Endothelial cell of umbilical vein (primary cell): ENCODE results near the gene TMPRSS11E. TPM values are rescaled to one million over a fixed set of nuclear protein-coding genes. Genes with fewer than 3 reads are reported as not detected.
"Not testable (repeated sequence)": the region's sequence is repeated elsewhere in the genome, so short reads cannot be mapped to it uniquely, and the experiment has no call there.

Source experiments
- BruUV-seq: library from RNA; stranded (reverse); fragments of 400-500 nt; replicated peaks from 2 replicates; lab custom pipeline; 2021; lab: Mats Ljungman, UMichigan
- CTCF ChIA-PET: fragments of 300-600, 350-600 bp; sonication (Branson Sonifier 250); formaldehyde crosslinking; loops from one replicate; lab custom pipeline; 2021; ENCODE audit warnings: antibody characterized with exemption, inconsistent platforms; lab: Charles Lee
- POLR2A ChIA-PET: fragments of 300-600, 350-600 bp; sonication (Branson Sonifier 250); formaldehyde crosslinking; loops from one replicate; lab custom pipeline; 2021; ENCODE audit warnings: antibody characterized with exemption, inconsistent platforms; lab: Charles Lee
- DNase-seq: peaks from one replicate; pipeline ENCODE4 v3.0.0-alpha.2; 2011; ENCODE audit warnings: low read depth, low spot score
- FAIRE-seq: peaks from 2 replicates; lab custom pipeline; 2011; peaks lifted over from hg19 to GRCh38; lab: Jason Lieb, UNC
- H2AFZ ChIP-seq: 2 replicates; pipeline ENCODE4 v1.6.0; 2012; ENCODE audit warnings: low read depth, low read length, control low read depth, inconsistent platforms
- H3K27ac ChIP-seq: 2 replicates; pipeline ENCODE4 v1.5.1; 2011; ENCODE audit warnings: low read depth, mild to moderate bottlenecking, control low read depth, low read length, moderate library complexity; ENCODE audit not compliant: insufficient read depth
- H3K27me3 ChIP-seq, 2 experiments: 2 replicates each; pipeline versions ENCODE4 v1.6.0 to v1.6.1; 2011; ENCODE audit warnings: low read length in 2 of 2, mixed read lengths in 1 of 2; ENCODE audit not compliant: control insufficient read depth in 2 of 2, insufficient read depth in 2 of 2
- H3K36me3 ChIP-seq, 2 experiments: 2 replicates in 1 of 2; 3 replicates in 1 of 2; pipeline ENCODE4 v1.5.1; 2011; ENCODE audit warnings: low read length in 2 of 2, mild to moderate bottlenecking in 1 of 2, moderate library complexity in 1 of 2; ENCODE audit not compliant: control insufficient read depth in 2 of 2, insufficient read depth in 2 of 2; ENCODE audit errors: extremely low read depth in 1 of 2
- H3K4me1 ChIP-seq: 3 replicates; pipeline ENCODE4 v1.5.1; 2011; ENCODE audit warnings: mild to moderate bottlenecking, low read length; ENCODE audit not compliant: control insufficient read depth, insufficient read depth; ENCODE audit errors: extremely low read depth
- H3K4me2 ChIP-seq: 2 replicates; pipeline ENCODE4 v1.6.1; 2011; ENCODE audit warnings: low read length, control low read depth, mixed read lengths; ENCODE audit not compliant: insufficient read depth
- H3K4me3 ChIP-seq, 3 experiments: fragments of 200-600 bp in 1 of 3; sonication (generic), shearing (Covaris generic) in 1 of 3; replicated peaks in 1 of 3; 2 replicates each; pipeline ENCODE4 v1.5.1; 2011 to 2016; ENCODE audit warnings: control low read depth in 3 of 3, low read length in 3 of 3, mild to moderate bottlenecking in 2 of 3, inconsistent platforms in 1 of 3, low read depth in 1 of 3, moderate library complexity in 1 of 3; ENCODE audit not compliant: insufficient read depth in 1 of 3
- H3K79me2 ChIP-seq: 2 replicates; pipeline ENCODE4 v1.6.0; 2012; ENCODE audit warnings: low read length, inconsistent platforms; ENCODE audit not compliant: control insufficient read depth, insufficient read depth
- H3K9ac ChIP-seq: replicated peaks from 2 replicates; pipeline ENCODE3; 2011; ENCODE audit warnings: low read length, control low read depth; ENCODE audit not compliant: insufficient read depth; ENCODE audit errors: extremely low read depth
- H3K9me1 ChIP-seq: replicated peaks from 3 replicates; pipeline ENCODE4 v1.6.0; 2011; ENCODE audit warnings: mild to moderate bottlenecking, low read length; ENCODE audit not compliant: control insufficient read depth, insufficient read depth; ENCODE audit errors: extremely low read depth
- H3K9me3 ChIP-seq: replicated peaks from 2 replicates; pipeline ENCODE4 v1.5.1; 2012; ENCODE audit warnings: low read length, inconsistent platforms; ENCODE audit not compliant: control insufficient read depth, insufficient read depth
- H4K20me1 ChIP-seq: replicated peaks from 2 replicates; pipeline ENCODE3; 2011; ENCODE audit warnings: mild to moderate bottlenecking, low read length; ENCODE audit not compliant: control insufficient read depth, insufficient read depth; ENCODE audit errors: extremely low read depth
- CTCF ChIP-seq, 2 donors: IDR thresholded peaks; 1 replicate in 1 of 2; 2 replicates in 1 of 2; pipeline ENCODE4 v1.5.1; 2011; ENCODE audit warnings: low read length in 2 of 2, mild to moderate bottlenecking in 2 of 2, moderate library complexity in 2 of 2, control low read depth in 1 of 2, inconsistent platforms in 1 of 2, low read depth in 1 of 2; ENCODE audit not compliant: insufficient read depth in 1 of 2; ENCODE audit errors: extremely low read depth in 1 of 2
- EZH2 ChIP-seq: IDR thresholded peaks from 2 replicates; pipeline ENCODE4 v1.6.1; 2012; ENCODE audit warnings: borderline replicate concordance, low read depth, mild to moderate bottlenecking, moderate library complexity, low read length, inconsistent platforms; ENCODE audit not compliant: severe bottlenecking
- FOS ChIP-seq: IDR thresholded peaks from 2 replicates; pipeline ENCODE4 v1.6.1; 2011; ENCODE audit warnings: mild to moderate bottlenecking, low read length, moderate library complexity, borderline replicate concordance; ENCODE audit not compliant: insufficient read depth
- GATA2 ChIP-seq: IDR thresholded peaks from 2 replicates; pipeline ENCODE4 v1.7.0; 2011; ENCODE audit warnings: low read depth, mild to moderate bottlenecking, moderate library complexity, mixed read lengths, low read length; ENCODE audit not compliant: insufficient read length, insufficient read depth
- JUN ChIP-seq: IDR thresholded peaks from 2 replicates; pipeline ENCODE4 v1.6.1; 2011; ENCODE audit warnings: borderline replicate concordance, low read depth; ENCODE audit not compliant: insufficient read length, insufficient read depth
- MYC ChIP-seq: IDR thresholded peaks from one replicate; pipeline ENCODE4 v1.6.1; 2011; ENCODE audit warnings: mild to moderate bottlenecking, low read depth, low read length
- POLR2A ChIP-seq: IDR thresholded peaks from 2 replicates; pipeline ENCODE4 v1.6.1; 2012; ENCODE audit warnings: low read depth, mild to moderate bottlenecking, control low read depth, low read length
- POLR2AphosphoS5 ChIP-seq: IDR thresholded peaks from 2 replicates; pipeline ENCODE4 v1.6.1; 2012; ENCODE audit warnings: low read depth, mild to moderate bottlenecking, control low read depth, low read length, moderate library complexity; ENCODE audit not compliant: insufficient read depth
- dilution Hi-C: fragments of 300-500 bp; cut with MboI; formaldehyde crosslinking; loops from one replicate; pipeline ENCODE4 v1.15.0; 2019; ENCODE audit warnings: low sequenced_read_pairs; ENCODE audit not compliant: extremely low pct_ligation_motif_present
- intact Hi-C: fragments of 100-400 bp; cut with micrococcal nuclease; formaldehyde crosslinking; loops from one replicate; pipeline ENCODE4 v1.10.0; 2022
- polyA plus RNA-seq, 4 experiments: library from polyadenylated mRNA; depleted of rRNA in 3 of 4; stranded (reverse) in 3 of 4; unstranded in 1 of 4; fragments of >200 nt; gene quantifications; 2 replicates each; pipeline versions ENCODE4 v1.2.1 to v1.2.3, GENCODE V29; 2011 to 2012; ENCODE audit warnings: missing spikeins in 1 of 4
- total RNA-seq: library from RNA; stranded (reverse); gene quantifications from 2 replicates; pipeline ENCODE4 v1.2.3, GENCODE V29; 2021
- TF ChIP-seq, protein P1 (sequence below): IDR thresholded peaks from 2 replicates; pipeline ENCODE4 v1.6.1; 2011; ENCODE audit not compliant: insufficient read depth, insufficient read length

The TMPRSS11E gene
- total and polyA plus RNA-seq, 2 donors (not counting 3 experiments of a cell fraction or from before 2014, with no cell fraction given) = not detected

- H3K27me3 ChIP-seq, CTCF ChIA-PET, H4K20me1 ChIP-seq, DNase-seq, H3K4me3 ChIP-seq, H2AFZ ChIP-seq, H3K4me1 ChIP-seq, H3K9ac ChIP-seq, H3K9me1 ChIP-seq, FAIRE-seq, dilution Hi-C loops, intact Hi-C loops, BruUV-seq, H3K4me2 ChIP-seq, H3K27ac ChIP-seq, H3K9me3 ChIP-seq, H3K79me2 ChIP-seq, H3K36me3 ChIP-seq, POLR2A ChIA-PET: not testable (repeated sequence)
Observed at GRCh38 chr4:68505452-68505851, 58.2 kb downstream of the TMPRSS11E start.

- no TSS peak for BruUV-seq
- DNase-seq (no peak), FAIRE-seq (no peak)
- no peak for TF ChIP-seq FOS
- TF ChIP-seq, protein P1, sequence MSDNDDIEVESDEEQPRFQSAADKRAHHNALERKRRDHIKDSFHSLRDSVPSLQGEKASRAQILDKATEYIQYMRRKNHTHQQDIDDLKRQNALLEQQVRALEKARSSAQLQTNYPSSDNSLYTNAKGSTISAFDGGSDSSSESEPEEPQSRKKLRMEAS = no peak
- no peak for TF ChIP-seq POLR2A
- TF ChIP-seq EZH2 = no peak
- TF ChIP-seq POLR2AphosphoS5 = no peak
- no peak for TF ChIP-seq GATA2
- TF ChIP-seq JUN = no peak
- no peak for TF ChIP-seq MYC
- no peak for TF ChIP-seq CTCF (IDR thresholded peaks at IDR 0.05; ENCODE audit: extremely low read depth in 1 of 2, insufficient read depth in 1 of 2, low read depth in 1 of 2, low read length in 2 of 2)
- no peaks in the 10 kb centered on the region for H3K4me1 ChIP-seq
- no peak overlapping the region for H3K4me3 ChIP-seq
- H3K36me3 ChIP-seq = no peaks in the 10 kb centered on the region
- CTCF ChIA-PET = no interaction called here
- no peak overlapping the region for H3K4me2 ChIP-seq
- no peak overlapping the region for H3K27ac ChIP-seq
- H2AFZ ChIP-seq = no peak overlapping the region
- POLR2A ChIA-PET = no interaction called here
- no peak overlapping the region for H3K9ac ChIP-seq
- no peaks in the 10 kb centered on the region for H3K9me3 ChIP-seq
- intact Hi-C loops = no loop called here
- H4K20me1 ChIP-seq = no peaks in the 10 kb centered on the region
- no peaks in the 10 kb centered on the region for H3K27me3 ChIP-seq
- no peaks in the 10 kb centered on the region for H3K9me1 ChIP-seq
- no peaks in the 10 kb centered on the region for H3K79me2 ChIP-seq
- dilution Hi-C loops = no loop called here
Observed at GRCh38 chr4:68518889-68519288, 71.6 kb downstream of the TMPRSS11E start.
